K562 (cell line): Measurements from ENCODE around the gene APOM. TPM values are rescaled to one million over a fixed set of nuclear protein-coding genes. Genes with fewer than 3 reads are reported as not detected.

Source experiments
- CEBPG ChIP-seq, 3 experiments: fragments of 200-800 bp in 1 of 3; sonication (Bioruptor generic) in 1 of 3; sonication (generic) in 1 of 3; formaldehyde crosslinking in 1 of 3; IDR thresholded peaks in 2 of 3; conservative IDR thresholded peaks in 1 of 3; 2 replicates each; pipeline versions ENCODE4 v1.6.1 to v1.8.0; 2016 to 2022; ENCODE audit warnings: missing compliant biosample characterization in 2 of 3, missing genetic modification characterization in 2 of 3, mild to moderate bottlenecking in 1 of 3, missing genetic modification reagents in 1 of 3
- DMBX1 ChIP-seq: fragments of 250-450 bp; sonication (Bioruptor Pico); IDR thresholded peaks from 2 replicates; pipeline ENCODE4 v1.8.0; 2022; ENCODE audit warnings: inconsistent platforms, mild to moderate bottlenecking, moderate library complexity, borderline replicate concordance
- ESRRB ChIP-seq: fragments of 250-450 bp; sonication (Bioruptor Pico); IDR thresholded peaks from 2 replicates; pipeline ENCODE4 v1.5.0; 2020; ENCODE audit warnings: mild to moderate bottlenecking, moderate library complexity, borderline replicate concordance
- HDAC3 ChIP-seq: fragments of 450-650 bp; IDR thresholded peaks from 2 replicates; pipeline ENCODE4 v1.6.1; 2018; ENCODE audit warnings: borderline replicate concordance, mild to moderate bottlenecking, moderate library complexity; ENCODE audit not compliant: partially characterized antibody
- KLF6 ChIP-seq: fragments of 250-450 bp; sonication (Bioruptor Pico); IDR thresholded peaks from 2 replicates; pipeline ENCODE4 v1.4.0; 2020; ENCODE audit warnings: mild to moderate bottlenecking, moderate library complexity, borderline replicate concordance
- MTA1 ChIP-seq: fragments of 450-650 bp; IDR thresholded peaks from 2 replicates; pipeline ENCODE4 v1.6.1; 2017; ENCODE audit warnings: borderline replicate concordance
- SP1 ChIP-seq: sonication (generic); formaldehyde crosslinking; IDR thresholded peaks from 2 replicates; pipeline ENCODE4 v1.8.1; 2022; ENCODE audit warnings: mild to moderate bottlenecking, missing genetic modification reagents
- TAL1 ChIP-seq: fragments of 450-650 bp; IDR thresholded peaks from 2 replicates; pipeline ENCODE4 v1.6.1; 2016; ENCODE audit warnings: mild to moderate bottlenecking
- TRIM24 ChIP-seq, 2 experiments: fragments of 450-650 bp; IDR thresholded peaks; 2 replicates each; pipeline ENCODE4 v1.6.1; 2016
- ZEB2 ChIP-seq: fragments of 450-650 bp; IDR thresholded peaks from 2 replicates; pipeline ENCODE4 v1.6.1; 2016
- ZFP1 ChIP-seq: fragments of 450-650 bp; formaldehyde crosslinking; IDR thresholded peaks from 2 replicates; pipeline ENCODE4 v1.4.0; 2020; ENCODE audit warnings: mild to moderate bottlenecking, mixed read lengths
- polyA plus RNA-seq, 8 experiments: library from polyadenylated mRNA; depleted of rRNA in 4 of 8; stranded (reverse) in 5 of 8; unstranded in 3 of 8; fragments of >200 nt; fragmentation: Nextera tagmentation in 2 of 8; fragmentation: Illumina TruSeq in 1 of 8; extraction: Ambion mirVana in 2 of 8; extraction: Trizol in 1 of 8; gene quantifications; 2 replicates each; pipeline versions ENCODE4 v1.2.1 to v1.2.3, GENCODE V29; 2011 to 2014; ENCODE audit warnings: inconsistent platforms in 1 of 8, missing spikeins in 1 of 8
- total RNA-seq, 7 experiments: library from RNA; depleted of rRNA in 6 of 7; stranded (reverse); fragments of >200 nt in 6 of 7; fragmentation: Illumina TruSeq in 2 of 7; extraction: Trizol in 2 of 7; gene quantifications; 2 replicates each; pipeline versions ENCODE4 v1.2.1 to v1.2.3, GENCODE V29; 2011 to 2021; ENCODE audit warnings: low replicate concordance in 1 of 7
- TF ChIP-seq, protein P1 (sequence below), 2 experiments: fragments of 450-650 bp; formaldehyde crosslinking in 1 of 2; IDR thresholded peaks; 2 replicates each; pipeline versions ENCODE4 v1.4.0 to v1.6.1; 2014 to 2020; ENCODE audit warnings: mild to moderate bottlenecking in 2 of 2, borderline replicate concordance in 1 of 2, low read depth in 1 of 2
- TF ChIP-seq, protein P2 (sequence below), 2 experiments: fragments of 150-350 bp in 1 of 2; IDR thresholded peaks; 2 replicates each; pipeline ENCODE4 v1.6.1; 2012 to 2016; ENCODE audit warnings: low read depth in 2 of 2, low read length in 2 of 2, mild to moderate bottlenecking in 1 of 2, moderate library complexity in 1 of 2
- TF ChIP-seq, protein P3 (sequence below): sonication (generic); formaldehyde crosslinking; IDR thresholded peaks from 2 replicates; pipeline ENCODE4 v1.8.0; 2022; ENCODE audit warnings: mild to moderate bottlenecking, low read depth, missing genetic modification reagents

APOM gene
- total and polyA plus RNA-seq, 9 of the 15 experiments (the other 6 are each of a cell fraction or from before 2014, with no cell fraction given), result 5.7 to 24.3 (median 10.4) TPM

DNA sequence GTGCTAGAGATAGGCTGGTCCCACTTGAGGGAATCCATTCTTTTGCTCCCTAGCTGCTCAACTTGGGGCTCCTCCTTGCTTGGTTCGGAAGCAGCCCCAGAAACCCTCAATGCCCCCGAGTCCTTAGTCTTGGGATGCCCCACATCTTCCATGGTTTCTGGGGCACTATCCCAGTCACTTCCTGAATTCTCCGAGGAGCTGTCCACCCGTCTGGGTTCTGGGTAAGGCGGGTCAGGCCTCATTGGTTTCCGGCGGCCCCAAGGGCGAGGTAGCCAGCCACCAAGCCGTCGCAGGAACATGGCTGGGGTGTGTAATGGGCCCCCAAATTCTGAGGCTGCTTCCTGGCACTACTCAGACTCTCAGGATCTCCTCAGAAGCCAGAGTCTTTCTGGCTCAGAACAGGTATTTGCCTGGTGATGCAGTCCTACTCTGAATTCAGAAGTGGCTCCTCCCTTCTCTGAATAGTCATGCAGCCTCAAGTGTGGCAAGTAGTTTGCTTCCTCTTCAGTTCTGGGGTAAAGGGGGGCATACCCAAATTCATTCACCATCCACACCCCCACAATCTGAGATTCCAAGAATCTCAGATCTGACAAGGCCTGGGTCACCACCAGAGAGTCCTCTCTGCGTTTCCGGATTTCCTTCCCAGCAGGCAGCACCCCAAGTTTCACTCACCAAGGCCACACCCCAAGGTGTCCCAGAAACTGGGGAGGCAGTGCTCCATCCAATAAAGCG, 4.1 kb downstream of the APOM start (continued):
- TF ChIP-seq, protein P1, sequence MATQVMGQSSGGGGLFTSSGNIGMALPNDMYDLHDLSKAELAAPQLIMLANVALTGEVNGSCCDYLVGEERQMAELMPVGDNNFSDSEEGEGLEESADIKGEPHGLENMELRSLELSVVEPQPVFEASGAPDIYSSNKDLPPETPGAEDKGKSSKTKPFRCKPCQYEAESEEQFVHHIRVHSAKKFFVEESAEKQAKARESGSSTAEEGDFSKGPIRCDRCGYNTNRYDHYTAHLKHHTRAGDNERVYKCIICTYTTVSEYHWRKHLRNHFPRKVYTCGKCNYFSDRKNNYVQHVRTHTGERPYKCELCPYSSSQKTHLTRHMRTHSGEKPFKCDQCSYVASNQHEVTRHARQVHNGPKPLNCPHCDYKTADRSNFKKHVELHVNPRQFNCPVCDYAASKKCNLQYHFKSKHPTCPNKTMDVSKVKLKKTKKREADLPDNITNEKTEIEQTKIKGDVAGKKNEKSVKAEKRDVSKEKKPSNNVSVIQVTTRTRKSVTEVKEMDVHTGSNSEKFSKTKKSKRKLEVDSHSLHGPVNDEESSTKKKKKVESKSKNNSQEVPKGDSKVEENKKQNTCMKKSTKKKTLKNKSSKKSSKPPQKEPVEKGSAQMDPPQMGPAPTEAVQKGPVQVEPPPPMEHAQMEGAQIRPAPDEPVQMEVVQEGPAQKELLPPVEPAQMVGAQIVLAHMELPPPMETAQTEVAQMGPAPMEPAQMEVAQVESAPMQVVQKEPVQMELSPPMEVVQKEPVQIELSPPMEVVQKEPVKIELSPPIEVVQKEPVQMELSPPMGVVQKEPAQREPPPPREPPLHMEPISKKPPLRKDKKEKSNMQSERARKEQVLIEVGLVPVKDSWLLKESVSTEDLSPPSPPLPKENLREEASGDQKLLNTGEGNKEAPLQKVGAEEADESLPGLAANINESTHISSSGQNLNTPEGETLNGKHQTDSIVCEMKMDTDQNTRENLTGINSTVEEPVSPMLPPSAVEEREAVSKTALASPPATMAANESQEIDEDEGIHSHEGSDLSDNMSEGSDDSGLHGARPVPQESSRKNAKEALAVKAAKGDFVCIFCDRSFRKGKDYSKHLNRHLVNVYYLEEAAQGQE (IDR thresholded peaks at IDR 0.05; ENCODE audit: borderline replicate concordance), result peak; percentile 99
- TF ChIP-seq, protein P1 (CRISPR knock-in tag; IDR thresholded peaks at IDR 0.05; ENCODE audit: low read depth), result peak; percentile 97
- TF ChIP-seq HDAC3 (no peak), ZFP1 (CRISPR knock-in tag) (no peak), DMBX1 (CRISPR knock-in tag) (peak; percentile 6; the same call in 1 of the 2 replicates), TRIM24 (IDR thresholded peaks at IDR 0.05) (no peak), TAL1 (no peak), SP1 (CRISPR knock-in tag) (no peak; the same call in 1 of the 2 replicates), CEBPG (CRISPR knock-in tag; IDR thresholded peaks at IDR 0.05) (no peak), CEBPG (tag; conservative IDR thresholded peaks at IDR 0.05 in 1 of 2, IDR thresholded peaks at IDR 0.05 in 1 of 2) (no peak), MTA1 (no peak), ZEB2 (no peak), KLF6 (peak; percentile 69; the same call in 1 of the 2 replicates), ESRRB (no peak)
- TF ChIP-seq, protein P2, sequence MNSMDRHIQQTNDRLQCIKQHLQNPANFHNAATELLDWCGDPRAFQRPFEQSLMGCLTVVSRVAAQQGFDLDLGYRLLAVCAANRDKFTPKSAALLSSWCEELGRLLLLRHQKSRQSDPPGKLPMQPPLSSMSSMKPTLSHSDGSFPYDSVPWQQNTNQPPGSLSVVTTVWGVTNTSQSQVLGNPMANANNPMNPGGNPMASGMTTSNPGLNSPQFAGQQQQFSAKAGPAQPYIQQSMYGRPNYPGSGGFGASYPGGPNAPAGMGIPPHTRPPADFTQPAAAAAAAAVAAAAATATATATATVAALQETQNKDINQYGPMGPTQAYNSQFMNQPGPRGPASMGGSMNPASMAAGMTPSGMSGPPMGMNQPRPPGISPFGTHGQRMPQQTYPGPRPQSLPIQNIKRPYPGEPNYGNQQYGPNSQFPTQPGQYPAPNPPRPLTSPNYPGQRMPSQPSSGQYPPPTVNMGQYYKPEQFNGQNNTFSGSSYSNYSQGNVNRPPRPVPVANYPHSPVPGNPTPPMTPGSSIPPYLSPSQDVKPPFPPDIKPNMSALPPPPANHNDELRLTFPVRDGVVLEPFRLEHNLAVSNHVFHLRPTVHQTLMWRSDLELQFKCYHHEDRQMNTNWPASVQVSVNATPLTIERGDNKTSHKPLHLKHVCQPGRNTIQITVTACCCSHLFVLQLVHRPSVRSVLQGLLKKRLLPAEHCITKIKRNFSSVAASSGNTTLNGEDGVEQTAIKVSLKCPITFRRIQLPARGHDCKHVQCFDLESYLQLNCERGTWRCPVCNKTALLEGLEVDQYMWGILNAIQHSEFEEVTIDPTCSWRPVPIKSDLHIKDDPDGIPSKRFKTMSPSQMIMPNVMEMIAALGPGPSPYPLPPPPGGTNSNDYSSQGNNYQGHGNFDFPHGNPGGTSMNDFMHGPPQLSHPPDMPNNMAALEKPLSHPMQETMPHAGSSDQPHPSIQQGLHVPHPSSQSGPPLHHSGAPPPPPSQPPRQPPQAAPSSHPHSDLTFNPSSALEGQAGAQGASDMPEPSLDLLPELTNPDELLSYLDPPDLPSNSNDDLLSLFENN (IDR thresholded peaks at IDR 0.05; ENCODE audit: low read depth in 2 of 2, low read length in 2 of 2), result no peak
- TF ChIP-seq, protein P3, sequence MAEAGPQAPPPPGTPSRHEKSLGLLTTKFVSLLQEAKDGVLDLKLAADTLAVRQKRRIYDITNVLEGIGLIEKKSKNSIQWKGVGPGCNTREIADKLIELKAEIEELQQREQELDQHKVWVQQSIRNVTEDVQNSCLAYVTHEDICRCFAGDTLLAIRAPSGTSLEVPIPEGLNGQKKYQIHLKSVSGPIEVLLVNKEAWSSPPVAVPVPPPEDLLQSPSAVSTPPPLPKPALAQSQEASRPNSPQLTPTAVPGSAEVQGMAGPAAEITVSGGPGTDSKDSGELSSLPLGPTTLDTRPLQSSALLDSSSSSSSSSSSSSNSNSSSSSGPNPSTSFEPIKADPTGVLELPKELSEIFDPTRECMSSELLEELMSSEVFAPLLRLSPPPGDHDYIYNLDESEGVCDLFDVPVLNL (CRISPR knock-in tag), result peak; percentile 64; the same call in 1 of the 2 replicates
